HG02610 (cell line): ENCODE data around the gene ENTPD7.
"Not testable (repeated sequence)": the region's sequence is repeated elsewhere in the genome, so short reads cannot be mapped to it uniquely, and the experiment has no call there.

ENCODE experiments used
- ATAC-seq: cut with Tn5 transposase; IDR thresholded peaks from one replicate; pipeline ENCODE4 v1.9.1; 2021; ENCODE audit warnings: mild to moderate bottlenecking, moderate library complexity; ENCODE audit not compliant: unreplicated experiment

Gene ENTPD7, protein sequence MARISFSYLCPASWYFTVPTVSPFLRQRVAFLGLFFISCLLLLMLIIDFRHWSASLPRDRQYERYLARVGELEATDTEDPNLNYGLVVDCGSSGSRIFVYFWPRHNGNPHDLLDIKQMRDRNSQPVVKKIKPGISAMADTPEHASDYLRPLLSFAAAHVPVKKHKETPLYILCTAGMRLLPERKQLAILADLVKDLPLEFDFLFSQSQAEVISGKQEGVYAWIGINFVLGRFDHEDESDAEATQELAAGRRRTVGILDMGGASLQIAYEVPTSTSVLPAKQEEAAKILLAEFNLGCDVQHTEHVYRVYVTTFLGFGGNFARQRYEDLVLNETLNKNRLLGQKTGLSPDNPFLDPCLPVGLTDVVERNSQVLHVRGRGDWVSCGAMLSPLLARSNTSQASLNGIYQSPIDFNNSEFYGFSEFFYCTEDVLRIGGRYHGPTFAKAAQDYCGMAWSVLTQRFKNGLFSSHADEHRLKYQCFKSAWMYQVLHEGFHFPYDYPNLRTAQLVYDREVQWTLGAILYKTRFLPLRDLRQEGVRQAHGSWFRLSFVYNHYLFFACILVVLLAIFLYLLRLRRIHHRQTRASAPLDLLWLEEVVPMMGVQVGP

GRCh38 chr10:99659031-99659867 is at the start of gene ENTPD7:
TSS of gene ENTPD7 (plus strand) at chr10:99659509. CDS start at chr10:99659957, 448 bp downstream.
- peak; percentile 99 for ATAC-seq

GRCh38 chr10:99610221-99610620 is 49.1 kb upstream of the ENTPD7 start:
- no peak for ATAC-seq

DNA sequence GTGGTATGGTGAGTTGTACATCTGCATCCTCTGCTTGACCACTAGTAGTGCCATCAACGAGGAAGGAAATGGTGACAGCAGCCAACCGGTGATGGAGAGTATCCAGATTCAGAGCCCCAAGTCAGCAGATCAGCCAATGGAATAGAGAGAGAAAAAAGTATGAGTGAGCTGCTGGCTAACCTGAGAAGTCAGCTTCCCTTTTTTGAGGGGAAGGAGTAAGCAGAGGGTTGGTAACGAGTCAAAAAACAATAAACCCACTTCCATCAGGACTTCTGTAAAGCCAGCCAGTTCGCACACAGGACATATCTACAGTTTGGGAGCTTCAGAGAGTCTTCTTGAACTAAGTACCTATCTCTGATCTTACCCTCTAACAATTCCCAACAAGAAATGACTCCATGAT is 48.0 kb upstream of the ENTPD7 start:
- no peak for ATAC-seq

DNA sequence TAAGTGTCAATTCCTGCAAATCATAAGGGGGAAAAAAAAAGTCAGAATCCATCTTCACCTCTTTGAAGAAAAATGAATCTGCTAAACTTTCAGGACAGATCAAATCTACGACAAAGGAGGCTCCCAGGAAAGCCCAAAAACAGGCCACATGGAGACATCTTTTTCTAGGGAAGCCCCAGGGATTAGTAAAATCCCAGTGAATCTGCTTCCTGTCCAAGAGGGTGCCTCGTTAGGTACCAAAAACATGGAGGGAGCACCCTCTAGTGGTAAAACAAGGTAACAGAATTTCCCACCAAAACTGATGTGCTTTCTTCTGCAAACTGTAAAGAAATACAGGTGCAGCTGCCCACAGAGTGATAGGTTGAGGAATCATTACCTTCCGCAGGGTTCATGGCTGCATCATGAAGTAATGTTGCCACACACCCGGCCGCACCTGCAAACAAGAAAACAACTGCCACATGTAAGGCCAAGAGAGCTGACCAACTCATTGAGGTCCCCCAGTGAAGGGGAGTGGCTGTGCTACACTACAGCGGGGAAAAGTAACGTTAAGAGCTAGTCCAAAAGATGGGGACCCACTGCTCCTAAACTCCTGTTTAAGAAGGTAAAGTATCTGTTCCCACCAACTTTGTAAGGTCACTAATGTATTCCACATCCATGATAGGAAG is 47.0 kb upstream of the ENTPD7 start:
- ATAC-seq: peak; percentile 50

- ATAC-seq: no peak
These were observed 43.9 kb upstream of the ENTPD7 start for GRCh38 chr10:99615426-99615825.

GRCh38 chr10:99617696-99618095 is 41.6 kb upstream of the ENTPD7 start:
- no peak for ATAC-seq

- no peak for ATAC-seq
These were observed 40.1 kb upstream of the ENTPD7 start for GRCh38 chr10:99619090-99619800.

DNA sequence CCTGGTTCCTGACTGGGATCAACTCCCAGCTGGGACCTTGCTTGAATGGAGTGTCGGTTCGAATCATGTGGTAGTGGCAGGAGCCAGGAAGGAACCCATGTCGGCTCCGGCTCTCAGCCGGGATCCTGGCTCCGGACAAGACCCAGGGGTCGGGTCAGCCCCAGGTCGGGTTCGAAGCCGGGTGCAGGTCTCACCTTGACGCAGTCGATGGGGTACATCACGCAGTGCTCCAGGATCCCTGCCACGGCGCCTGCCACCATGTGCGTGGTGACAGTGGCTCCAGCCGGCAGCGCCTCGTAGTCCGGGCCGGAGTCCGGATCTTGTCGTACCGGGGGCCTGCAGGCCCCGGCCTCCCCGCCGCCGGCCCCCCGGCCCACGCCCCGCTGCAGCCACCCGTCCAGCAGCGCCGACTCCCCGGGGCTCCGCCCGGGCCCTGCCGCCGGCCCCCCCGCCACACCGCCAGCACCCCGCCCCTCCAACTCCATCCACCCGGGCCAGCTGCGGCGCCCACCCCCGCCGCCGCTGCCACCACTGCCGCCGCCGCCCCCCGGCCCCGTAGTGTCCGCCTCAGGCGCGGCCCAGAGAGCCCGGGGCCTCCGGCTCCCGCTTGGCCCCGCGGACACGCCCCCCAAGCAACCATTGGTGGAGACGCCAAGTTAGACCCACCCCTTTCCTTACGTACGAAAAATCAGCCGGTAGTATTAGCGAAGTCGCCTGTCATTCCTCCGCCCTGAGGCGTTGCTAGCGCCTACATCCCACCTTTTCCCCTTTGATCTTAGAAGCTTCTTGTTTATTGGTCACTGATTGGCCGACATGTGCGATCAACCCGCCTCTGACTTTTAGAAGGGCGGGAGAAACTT is 39.2 kb upstream of the ENTPD7 start, which contains the start of gene SLC25A28:
Gene SLC25A28, minus strand, starts transcription at position 589 of the 860 bp plus-strand sequence. Its CDS starts 104 bp downstream, at position 485.
- ATAC-seq: no peak

- ATAC-seq: peak; percentile 86
These were observed 38.4 kb upstream of the ENTPD7 start for GRCh38 chr10:99620711-99621453.

GRCh38 chr10:99621454-99622251 is 37.7 kb upstream of the ENTPD7 start:
- ATAC-seq: no peak

DNA sequence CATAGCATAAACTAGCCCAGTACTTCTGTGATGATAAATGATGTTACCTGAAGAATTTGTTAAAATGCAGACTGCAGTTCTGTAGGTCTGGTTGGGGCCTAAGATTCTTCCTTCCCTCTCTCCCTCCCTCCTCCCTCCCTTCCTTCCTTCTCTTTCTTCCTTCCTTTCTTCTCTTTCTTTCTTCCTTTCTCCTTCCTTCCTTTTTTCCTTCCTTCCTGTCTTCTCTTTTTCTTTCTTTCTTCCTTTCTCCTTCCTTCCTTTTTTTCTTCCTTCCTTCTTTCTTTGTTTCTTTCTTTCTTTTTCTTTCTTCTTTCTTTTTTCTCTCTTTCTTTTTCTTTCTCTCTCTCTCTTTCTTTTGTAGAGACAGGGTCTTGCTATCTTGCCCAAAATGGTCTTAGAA is 35.4 kb upstream of the ENTPD7 start:
- ATAC-seq: no peak

DNA sequence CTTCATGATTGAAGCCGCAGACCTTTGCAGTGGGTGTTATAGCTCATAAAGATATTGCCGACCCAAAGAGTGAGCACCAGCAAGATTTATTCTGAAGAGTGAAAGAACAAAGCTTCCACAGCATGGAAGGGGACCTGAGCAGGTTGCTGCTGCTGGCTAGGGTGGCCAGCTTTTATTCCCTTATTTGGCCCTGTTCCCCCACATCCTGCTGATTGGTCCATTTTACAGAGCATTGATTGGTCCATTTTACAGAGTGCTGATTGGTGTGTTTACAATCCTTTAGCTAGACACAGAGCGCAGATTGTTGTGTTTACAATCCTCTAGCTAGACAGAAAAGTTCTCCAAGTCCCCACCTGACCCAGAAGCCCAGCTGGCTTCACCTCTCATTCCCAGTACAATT is 34.2 kb upstream of the ENTPD7 start:
- not testable (repeated sequence) for ATAC-seq

DNA sequence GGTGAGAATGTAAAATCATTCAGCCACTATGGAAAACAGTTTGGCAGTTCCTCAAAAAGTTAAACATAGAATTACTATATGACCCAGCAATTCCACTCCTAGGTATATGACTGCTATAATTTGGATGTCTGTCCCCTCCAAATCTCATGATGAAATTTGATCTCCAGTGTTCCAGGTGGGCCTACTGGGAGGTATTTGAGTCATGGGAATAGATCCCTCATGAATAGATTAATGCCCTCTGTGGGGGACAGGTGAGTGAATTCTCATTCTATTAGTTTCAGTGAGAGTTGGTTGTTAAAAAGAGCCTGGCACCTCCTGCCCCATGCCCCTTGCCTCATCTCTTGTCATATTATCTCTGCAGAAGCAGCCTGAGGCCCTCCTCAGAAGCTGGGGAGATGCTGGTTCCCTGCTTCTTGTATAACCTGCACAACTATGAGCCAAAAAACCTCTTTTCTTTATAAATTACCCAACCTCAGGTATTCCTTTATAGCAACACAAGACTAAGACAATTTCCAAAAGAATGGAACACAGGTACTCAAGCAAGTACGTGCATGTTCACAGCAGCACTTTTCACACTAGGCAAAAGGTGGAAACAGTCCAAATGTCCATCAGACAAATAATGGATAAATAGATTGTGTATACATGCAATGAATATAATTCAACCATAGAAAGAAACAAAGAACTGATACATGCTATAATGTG is 30.2 kb upstream of the ENTPD7 start:
- no peak for ATAC-seq

DNA sequence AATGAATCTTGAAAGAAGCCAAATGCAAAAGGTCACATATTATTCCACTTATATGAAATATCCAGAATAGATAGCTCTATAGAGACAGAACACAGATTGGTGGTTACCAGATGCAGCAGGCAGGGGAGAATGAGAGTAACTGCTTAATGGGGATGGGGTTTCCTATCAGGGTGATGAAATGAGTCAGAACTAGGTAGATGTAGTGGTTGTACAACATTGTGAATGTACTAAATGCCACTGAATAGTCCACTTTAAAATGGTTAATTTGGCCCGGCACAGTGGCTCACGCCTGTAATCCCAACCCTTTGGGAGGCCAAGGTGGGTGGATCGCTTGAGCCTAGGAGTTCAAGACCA is 29.7 kb upstream of the ENTPD7 start:
- ATAC-seq: peak; percentile 74

GRCh38 chr10:99630433-99630832 is 28.9 kb upstream of the ENTPD7 start:
- no peak for ATAC-seq

DNA sequence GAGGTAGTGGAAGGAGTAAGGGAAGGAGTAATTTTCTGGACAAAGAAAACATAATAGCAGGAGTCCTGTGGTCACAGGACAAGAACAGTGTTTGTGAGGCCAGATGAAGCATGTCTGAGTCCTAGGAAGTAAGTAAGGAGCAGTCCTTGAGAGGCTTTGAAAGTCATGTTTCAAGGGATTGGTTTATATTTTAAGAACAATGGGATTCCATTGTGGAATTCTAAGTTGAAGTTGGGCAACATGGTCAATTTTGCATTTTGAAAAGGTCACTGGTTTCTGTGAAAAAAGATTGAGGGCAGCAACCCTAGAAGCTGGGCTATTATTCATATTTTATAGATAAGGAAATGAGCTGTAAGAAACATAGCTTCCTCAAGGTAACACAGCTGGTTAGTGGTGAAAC is 28.3 kb upstream of the ENTPD7 start:
- no peak for ATAC-seq

- ATAC-seq: no peak
These were observed 27.8 kb upstream of the ENTPD7 start for GRCh38 chr10:99631496-99631895.
